HG03575 (cell line): ENCODE results near the gene GDF9.

Experiments
- ATAC-seq: cut with Tn5 transposase; IDR thresholded peaks from one replicate; pipeline ENCODE4 v1.9.1; 2021; ENCODE audit not compliant: unreplicated experiment, insufficient number of reproducible peaks, low FRiP score; ENCODE audit errors: extremely low read depth

Gene GDF9

GRCh38 chr5:132825033-132825833, 41.0 kb downstream of the GDF9 start:
- no peak for ATAC-seq

- no peak for ATAC-seq
Measured at GRCh38 chr5:132824426-132824825, 41.8 kb downstream of the GDF9 start.

- no peak for ATAC-seq
Measured at GRCh38 chr5:132823481-132824050, 42.7 kb downstream of the GDF9 start.

GRCh38 chr5:132822650-132823480, 43.4 kb downstream of the GDF9 start:
- no peak for ATAC-seq

- ATAC-seq: no peak
Measured at GRCh38 chr5:132821791-132822190, 44.5 kb downstream of the GDF9 start.

- ATAC-seq: no peak
Measured at GRCh38 chr5:132821350-132821749, 44.9 kb downstream of the GDF9 start.

GRCh38 chr5:132820162-132820754, 46.0 kb downstream of the GDF9 start:
- ATAC-seq: no peak

- ATAC-seq: no peak
Measured at GRCh38 chr5:132819468-132819867, 46.8 kb downstream of the GDF9 start.

- no peak for ATAC-seq
Measured at GRCh38 chr5:132817011-132817410, 49.3 kb downstream of the GDF9 start.

- ATAC-seq: no peak
Measured at GRCh38 chr5:132816554-132816953, 49.7 kb downstream of the GDF9 start.

GRCh38 chr5:132816083-132816482, 50.2 kb downstream of the GDF9 start:
- ATAC-seq: no peak

GRCh38 chr5:132815454-132815853, 50.8 kb downstream of the GDF9 start:
- ATAC-seq: no peak

GRCh38 chr5:132814503-132815294, 51.6 kb downstream of the GDF9 start:
- no peak for ATAC-seq

- ATAC-seq: no peak
Measured at GRCh38 chr5:132813599-132814502, 52.4 kb downstream of the GDF9 start.

GRCh38 chr5:132812781-132813598, 53.3 kb downstream of the GDF9 start, which contains the start of gene SOWAHA:
Gene SOWAHA, plus strand, starts transcription at chr5:132813302. Its CDS starts 320 bp downstream, at chr5:132813622.
- no peak for ATAC-seq

- no peak for ATAC-seq
Measured at GRCh38 chr5:132812123-132812765, 54.0 kb downstream of the GDF9 start.
